Fibroblast of mammary gland (primary cell): ENCODE results near the gene TXN.
A peak's percentile ranks its signal among the peaks of the same experiment; 100 is the strongest.

Experiments used
- DNase-seq: peaks from one replicate; pipeline ENCODE4 v3.0.0-alpha.2; 2010; ENCODE audit warnings: low read depth
- H3K4me3 ChIP-seq: 2 replicates; pipeline ENCODE4 v1.5.1; 2011; ENCODE audit warnings: low read depth, mild to moderate bottlenecking, low read length, moderate library complexity; ENCODE audit not compliant: control insufficient read depth
- CTCF ChIP-seq: conservative IDR thresholded peaks from 2 replicates; pipeline ENCODE4 v1.5.1; 2011; ENCODE audit warnings: low read depth, low read length, inconsistent platforms; ENCODE audit not compliant: control insufficient read depth, insufficient read depth

The TXN gene

DNA sequence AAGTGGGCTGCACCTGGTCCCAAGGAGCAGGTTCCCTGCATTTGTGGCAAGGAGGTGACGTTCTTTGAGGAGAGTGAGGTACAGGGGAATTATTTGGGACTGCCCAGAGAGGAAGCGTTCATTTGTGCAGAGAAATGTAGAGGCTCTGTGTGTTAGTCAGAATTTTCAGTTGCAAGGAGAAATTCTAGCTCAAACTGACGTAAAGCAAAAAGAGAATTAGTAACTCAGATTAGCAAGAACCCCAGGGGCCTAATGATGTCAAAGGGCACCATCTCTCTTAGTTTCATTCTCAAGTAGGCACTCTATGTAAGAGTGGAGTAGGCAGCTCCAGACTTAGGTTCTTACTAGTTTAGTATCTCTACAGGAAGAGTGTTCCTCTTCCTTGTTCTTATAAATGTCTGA, 2.4 kb upstream of the TXN start:
- DNase-seq, result no peak
- H3K4me3 ChIP-seq, result no peak overlapping the region
- no peak for TF ChIP-seq CTCF

GRCh38 chr9:110257956-110258355, 1.6 kb upstream of the TXN start:
- no peak overlapping the region for H3K4me3 ChIP-seq
- TF ChIP-seq CTCF, result no peak
- DNase-seq, result no peak

GRCh38 chr9:110257097-110257841, 962 bp upstream of the TXN start:
- no peak for TF ChIP-seq CTCF
- DNase-seq, result no peak
- peak overlapping the region; percentile 86 for H3K4me3 ChIP-seq

GRCh38 chr9:110255463-110256379, 586 bp downstream of the TXN start:
- peak overlapping the region; percentile 86 for H3K4me3 ChIP-seq
- no peak for DNase-seq
- no peak for TF ChIP-seq CTCF

- no peak for TF ChIP-seq CTCF
- peak overlapping the region; percentile 86 for H3K4me3 ChIP-seq
- peak; percentile 46 for DNase-seq
Observed at GRCh38 chr9:110255034-110255462, 1.3 kb downstream of the TXN start.

GRCh38 chr9:110254500-110254899, 1.8 kb downstream of the TXN start:
- DNase-seq, result no peak
- H3K4me3 ChIP-seq, result peak overlapping the region; percentile 86
- TF ChIP-seq CTCF, result no peak
